ENCODE results near the gene TMEM184B.
A peak's percentile ranks its signal among the peaks of the same experiment; 100 is the strongest.
"Not testable (repeated sequence)": the region's sequence is repeated elsewhere in the genome, so short reads cannot be mapped to it uniquely, and the experiment has no call there.

Gene TMEM184B

GRCh38 chr22:38201711-38202436 is 70.9 kb downstream of the TMEM184B start, which contains the start of gene MAFF:
Gene MAFF, plus strand, starts transcription at chr22:38201994. Its CDS starts 11,860 bp downstream, at chr22:38213854.
- DNase-seq = peak; percentile 90

- no peak for DNase-seq
Observed at GRCh38 chr22:38201371-38201710, 71.5 kb downstream of the TMEM184B start.

DNA sequence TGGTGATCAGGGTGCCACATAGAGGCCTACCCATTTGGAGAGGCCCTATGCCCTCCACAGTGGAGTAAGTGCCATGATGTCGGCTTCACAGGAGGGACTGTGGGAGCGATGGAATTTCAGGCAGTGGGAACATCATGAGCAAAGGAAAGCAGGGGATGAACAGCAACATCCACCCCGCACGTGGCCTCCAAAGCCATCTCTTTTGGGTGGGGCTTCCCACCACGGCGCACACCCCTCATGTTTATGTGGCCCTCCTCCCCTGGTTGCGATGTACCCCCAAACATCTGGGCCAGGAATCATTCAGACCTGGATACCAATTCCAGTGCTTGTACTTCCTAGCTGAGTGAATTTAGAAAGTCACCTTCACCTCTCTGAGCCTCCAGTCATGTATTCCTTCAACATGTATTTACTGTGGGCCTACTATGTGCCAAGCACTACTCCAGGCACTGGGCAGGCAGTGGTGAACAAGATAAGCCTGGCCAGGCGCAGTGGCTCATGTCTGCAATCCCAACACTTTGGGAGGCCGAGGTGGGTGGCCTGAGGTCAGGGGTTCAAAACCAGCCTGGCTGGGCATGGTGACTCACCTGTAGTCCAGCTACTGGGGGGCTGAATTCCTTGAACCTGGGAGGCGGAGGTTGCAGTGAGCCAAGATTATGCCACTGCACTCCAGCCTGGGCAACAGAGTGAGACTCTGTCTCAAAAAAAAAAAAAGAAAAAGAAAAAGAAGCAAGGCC is 72.8 kb downstream of the TMEM184B start:
- no peak for DNase-seq

- DNase-seq = peak; percentile 56
Observed at GRCh38 chr22:38196791-38197419, 75.9 kb downstream of the TMEM184B start.

DNA sequence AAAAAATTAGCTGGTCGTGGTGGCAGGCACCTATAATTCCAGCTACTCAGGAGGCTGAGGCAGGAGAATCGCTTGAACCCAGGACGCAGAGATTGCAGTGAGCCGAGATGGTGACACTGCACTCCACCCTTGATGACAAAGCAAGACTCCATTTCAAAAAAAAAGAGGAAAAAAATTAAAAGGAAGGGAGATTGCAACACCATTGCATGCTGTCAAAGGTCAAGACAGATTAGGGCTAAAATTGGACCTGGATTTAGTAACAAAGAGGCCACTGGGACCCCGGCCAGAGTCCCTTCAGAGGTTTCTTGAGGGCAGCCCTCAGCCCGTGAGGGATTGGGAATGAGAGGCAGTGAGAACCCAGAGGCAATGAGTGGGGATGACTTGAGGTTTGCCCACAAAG is 79.2 kb downstream of the TMEM184B start:
- DNase-seq = no peak

- DNase-seq = no peak
Observed at GRCh38 chr22:38192475-38192863, 80.3 kb downstream of the TMEM184B start.

GRCh38 chr22:38191731-38192474 is 80.9 kb downstream of the TMEM184B start:
- DNase-seq = no peak

DNA sequence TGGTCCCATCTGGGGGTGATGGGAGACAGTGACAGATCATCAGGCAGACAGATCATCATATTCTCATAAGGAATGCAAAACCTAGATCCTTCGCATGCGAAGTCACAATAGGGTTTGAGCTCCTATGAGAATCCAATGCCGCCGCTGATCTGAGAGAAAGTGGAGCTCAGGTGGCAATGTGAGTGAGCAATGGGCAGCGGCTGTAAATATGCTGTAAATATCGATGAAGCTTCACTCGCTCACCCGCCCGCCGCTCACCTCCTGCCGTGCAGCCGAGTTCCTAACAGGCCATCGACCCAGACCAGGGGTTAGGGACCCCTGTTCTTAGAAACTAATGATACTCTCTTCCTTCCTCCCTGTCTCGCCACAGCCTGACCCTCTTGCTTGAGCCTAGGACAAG is 81.8 kb downstream of the TMEM184B start:
- DNase-seq = no peak

DNA sequence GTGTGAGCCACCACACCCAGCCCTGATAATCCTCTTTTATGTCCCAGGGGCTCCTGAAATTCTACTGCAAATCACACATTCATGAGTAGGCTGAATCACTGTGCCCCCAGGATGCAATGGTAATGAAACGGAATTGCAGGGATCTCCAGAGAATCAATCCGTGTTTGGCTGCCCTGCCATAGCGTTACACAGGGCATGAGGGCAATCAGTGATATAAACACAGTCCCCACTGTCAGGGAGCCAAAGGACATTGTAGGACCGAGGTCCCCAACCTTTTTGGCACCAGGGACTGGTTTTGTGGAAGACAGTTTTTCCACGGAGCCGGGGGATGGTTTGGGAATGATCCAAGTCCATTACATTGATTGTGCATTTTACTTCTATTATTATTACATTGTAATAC is 82.2 kb downstream of the TMEM184B start:
- no peak for DNase-seq

GRCh38 chr22:38189104-38189503 is 83.7 kb downstream of the TMEM184B start:
- no peak for DNase-seq

GRCh38 chr22:38187413-38188212 is 85.2 kb downstream of the TMEM184B start:
- DNase-seq = peak; percentile 92

- peak; percentile 40 for DNase-seq
Observed at GRCh38 chr22:38186429-38186828, 86.4 kb downstream of the TMEM184B start.

DNA sequence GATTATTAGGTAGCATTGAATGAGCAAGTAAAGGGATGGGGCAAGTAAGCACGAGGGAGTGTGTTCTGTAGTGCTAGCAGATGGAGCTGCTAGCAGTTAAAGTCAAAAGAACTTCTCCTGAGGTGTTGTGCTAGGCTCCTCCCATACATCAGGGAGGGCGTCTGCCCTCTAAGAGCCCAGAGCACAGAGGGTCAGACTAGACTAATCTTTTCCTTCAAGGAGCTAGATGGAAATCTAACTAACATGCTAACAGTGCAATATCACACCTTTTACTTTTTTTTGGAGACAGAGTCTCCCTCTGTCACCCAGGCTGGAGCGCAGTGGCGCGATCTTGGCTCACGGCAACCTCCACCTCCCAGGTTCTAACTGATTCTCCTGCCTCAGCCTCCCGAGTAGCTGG is 88.0 kb downstream of the TMEM184B start:
- no peak for DNase-seq

GRCh38 chr22:38181453-38182200 is 91.2 kb downstream of the TMEM184B start, which contains the start of gene PLA2G6:
Gene PLA2G6, minus strand, starts transcription at chr22:38181830. Its CDS starts 12,404 bp downstream, at chr22:38169426.
- peak; percentile 97 for DNase-seq

- peak; percentile 47 for DNase-seq
Observed at GRCh38 chr22:38180841-38181452, 91.9 kb downstream of the TMEM184B start.

DNA sequence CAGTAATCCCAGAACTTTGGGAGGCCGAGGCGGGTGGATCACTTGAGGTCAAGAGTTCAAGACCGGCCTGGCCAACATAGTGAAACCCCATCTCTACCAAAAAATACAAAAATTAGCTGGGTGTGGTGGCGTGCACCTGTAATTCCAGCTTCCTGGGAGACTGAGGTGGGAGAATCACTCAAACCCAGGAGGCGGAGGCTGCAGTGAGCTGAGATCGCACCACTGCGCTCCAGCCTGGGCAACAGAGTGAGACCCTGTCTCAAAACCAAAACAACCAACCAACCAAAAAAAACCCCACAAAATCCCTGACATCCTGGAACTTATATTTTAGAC is 94.2 kb downstream of the TMEM184B start:
- DNase-seq = not testable (repeated sequence)

DNA sequence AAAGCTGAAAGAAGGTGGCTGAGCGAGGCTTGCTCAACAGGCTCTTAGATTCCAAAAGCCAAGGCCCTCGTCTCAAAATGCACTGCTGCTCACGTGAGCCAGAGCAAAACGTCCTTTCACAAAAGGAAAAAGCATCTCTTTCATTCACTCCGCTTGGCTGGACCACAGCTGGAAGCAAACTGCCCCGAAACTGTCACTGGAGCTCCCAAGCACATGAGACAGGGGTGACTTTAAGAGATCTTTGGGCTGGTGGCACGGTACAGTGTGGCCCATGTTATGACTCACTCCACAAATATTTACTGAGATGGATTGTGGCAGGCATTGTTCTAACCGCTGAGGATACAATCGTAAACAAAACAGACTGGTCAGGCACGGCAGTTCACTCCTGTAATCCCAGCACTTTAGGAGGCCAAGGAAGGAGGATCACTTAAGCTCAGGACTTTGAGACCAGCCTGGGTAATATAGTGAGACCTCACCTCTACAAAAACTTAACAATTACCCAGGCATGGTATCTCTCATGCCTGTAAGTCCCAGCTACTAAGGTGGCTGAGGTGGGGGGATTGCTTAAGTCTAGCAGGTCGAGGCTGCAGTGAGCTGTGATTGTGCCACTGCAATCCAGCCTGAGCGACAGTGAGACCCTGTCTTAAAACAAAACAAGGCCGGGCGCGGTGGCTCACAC is 94.7 kb downstream of the TMEM184B start:
- DNase-seq = peak; percentile 85

DNA sequence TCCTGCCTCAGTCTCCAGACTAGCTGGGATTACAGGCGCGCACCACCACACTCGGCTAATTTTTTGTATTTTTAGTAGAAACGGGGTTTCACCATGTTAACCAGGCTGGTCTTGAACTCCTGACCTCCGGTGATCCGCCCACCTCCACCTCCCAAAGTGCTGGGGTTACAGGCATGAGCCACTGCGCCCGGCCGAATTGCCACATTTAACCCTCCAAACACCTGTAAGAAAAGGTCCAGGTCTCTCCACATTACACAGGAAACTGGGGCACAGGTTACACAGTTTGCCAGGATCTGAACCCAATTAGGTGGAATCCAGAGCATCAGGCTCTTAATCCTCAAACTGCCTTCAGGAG is 95.3 kb downstream of the TMEM184B start:
- not testable (repeated sequence) for DNase-seq

DNA sequence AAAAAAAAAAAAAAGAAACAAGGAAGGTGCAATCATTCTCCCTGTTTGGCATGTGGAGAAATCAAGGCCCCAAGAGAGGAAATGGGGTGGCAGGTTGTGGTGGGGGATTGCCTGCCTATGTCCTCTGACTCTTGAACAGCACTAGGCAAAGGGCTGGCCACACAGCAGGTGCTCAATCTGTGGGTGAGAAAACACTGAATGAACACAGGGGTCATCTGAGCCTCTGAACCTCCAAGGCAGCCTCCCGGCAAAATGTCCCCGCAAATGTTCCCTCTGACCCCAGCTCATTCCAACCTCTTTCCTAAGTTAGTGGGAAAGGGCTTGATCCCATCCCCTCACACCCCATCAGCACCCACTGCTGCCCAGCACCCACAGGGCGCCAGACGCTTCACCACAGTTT is 95.8 kb downstream of the TMEM184B start:
- no peak for DNase-seq

DNA sequence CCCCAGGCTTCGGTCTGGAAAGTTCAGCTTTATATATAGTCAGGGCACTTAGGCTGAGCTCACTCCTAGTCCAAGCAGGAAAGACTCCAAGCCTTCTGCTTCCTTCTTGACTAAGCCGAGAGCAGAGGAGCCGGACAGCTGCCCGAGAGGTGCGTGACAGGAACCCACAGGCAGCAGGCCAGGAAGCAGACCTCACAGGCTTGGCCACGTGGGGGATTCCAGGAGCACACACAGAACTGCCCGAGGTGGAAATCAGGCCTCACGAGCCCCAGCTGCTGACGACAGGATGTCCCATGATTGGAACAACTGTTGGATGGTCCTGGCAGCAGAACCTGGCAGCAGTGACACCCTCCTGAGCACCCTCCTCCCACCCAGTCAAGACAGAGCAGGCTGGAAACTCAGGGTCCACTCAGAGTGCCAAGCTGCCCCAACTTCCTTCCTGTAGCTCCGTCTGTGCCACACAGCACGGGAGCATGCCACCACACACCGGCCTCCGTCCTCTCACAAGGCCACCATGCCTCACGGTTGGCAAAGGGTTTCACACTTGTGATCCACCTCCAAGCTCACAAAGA is 96.6 kb downstream of the TMEM184B start:
- peak; percentile 68 for DNase-seq
